Fibroblast of lung (primary cell): ENCODE data around the gene PTGFRN. TPM values are rescaled to one million over a fixed set of nuclear protein-coding genes. Genes with fewer than 3 reads are reported as not detected.

Experiments
- DNase-seq, 2 donors: peaks; one replicate each; pipeline versions ENCODE4 v3.0.0 to v3.0.0-alpha.2; 2010; ENCODE audit warnings: low read depth in 2 of 2
- H2AFZ ChIP-seq: 2 replicates; pipeline ENCODE4 v1.5.1; 2012; ENCODE audit warnings: low read length, control low read depth, inconsistent platforms
- H3K27ac ChIP-seq: 2 replicates; pipeline ENCODE4 v1.5.1; 2011; ENCODE audit warnings: low read length, control low read depth; ENCODE audit not compliant: insufficient read depth
- H3K27me3 ChIP-seq: 2 replicates; pipeline ENCODE4 v1.5.1; 2011; ENCODE audit warnings: mild to moderate bottlenecking, low read length; ENCODE audit not compliant: control insufficient read depth, insufficient read depth
- H3K36me3 ChIP-seq: 2 replicates; pipeline ENCODE4 v1.5.1; 2011; ENCODE audit warnings: low read length; ENCODE audit not compliant: control insufficient read depth, insufficient read depth
- H3K4me1 ChIP-seq: 2 replicates; pipeline ENCODE4 v1.5.1; 2011; ENCODE audit warnings: low read length; ENCODE audit not compliant: control insufficient read depth, insufficient read depth; ENCODE audit errors: extremely low read depth
- H3K4me2 ChIP-seq: 2 replicates; pipeline ENCODE4 v1.5.1; 2011; ENCODE audit warnings: low read length, control low read depth; ENCODE audit not compliant: insufficient read depth; ENCODE audit errors: extremely low read depth
- H3K4me3 ChIP-seq, 4 experiments: fragments of 200-600 bp in 1 of 4; sonication (generic) in 1 of 4; replicated peaks in 1 of 4; 2 replicates each; pipeline ENCODE4 v1.5.1; 2011 to 2016; ENCODE audit warnings: low read length in 4 of 4, low read depth in 3 of 4, mild to moderate bottlenecking in 3 of 4, control low read depth in 2 of 4, inconsistent platforms in 1 of 4, mixed read lengths in 1 of 4; ENCODE audit not compliant: insufficient read depth in 1 of 4; ENCODE audit errors: control extremely low read depth in 1 of 4
- H3K79me2 ChIP-seq: 2 replicates; pipeline ENCODE4 v1.5.1; 2012; ENCODE audit warnings: mild to moderate bottlenecking, low read length, inconsistent platforms; ENCODE audit not compliant: control insufficient read depth, insufficient read depth
- H3K9ac ChIP-seq: 2 replicates; pipeline ENCODE4 v1.5.1; 2011; ENCODE audit warnings: mild to moderate bottlenecking, low read length, control low read depth; ENCODE audit not compliant: insufficient read depth
- H3K9me3 ChIP-seq: 2 replicates; pipeline ENCODE4 v1.5.1; 2012; ENCODE audit warnings: low read depth, low read length; ENCODE audit not compliant: control insufficient read depth, insufficient read depth
- H4K20me1 ChIP-seq: 2 replicates; pipeline ENCODE4 v1.5.1; 2011; ENCODE audit warnings: low read length; ENCODE audit not compliant: control insufficient read depth, insufficient read depth; ENCODE audit errors: extremely low read depth
- EZH2 ChIP-seq: IDR thresholded peaks from 2 replicates; pipeline ENCODE4 v1.5.1; 2012; ENCODE audit warnings: low read length, control low read depth, mild to moderate bottlenecking; ENCODE audit errors: missing control alignments
- polyA plus RNA-seq, 2 donors: library from polyadenylated mRNA; depleted of rRNA in 1 of 2; stranded (reverse) in 1 of 2; unstranded in 1 of 2; fragments of >200 nt; gene quantifications; 2 replicates each; pipeline ENCODE4 v1.2.1, GENCODE V29; 2011 to 2012; ENCODE audit warnings: missing spikeins in 1 of 2
- total RNA-seq: library from RNA; depleted of rRNA; stranded (reverse); fragments of >200 nt; gene quantifications from 2 replicates; pipeline ENCODE4 v1.2.1, GENCODE V29; 2014
- TF ChIP-seq, protein P1 (sequence below), 2 donors: IDR thresholded peaks in 1 of 2; conservative IDR thresholded peaks in 1 of 2; 1 replicate in 1 of 2; 2 replicates in 1 of 2; pipeline ENCODE4 v1.5.1; 2011 to 2012; ENCODE audit warnings: low read length in 2 of 2, control low read depth in 1 of 2, inconsistent platforms in 1 of 2, low read depth in 1 of 2, mild to moderate bottlenecking in 1 of 2

Gene PTGFRN
- total and polyA plus RNA-seq, 2 donors (not counting 1 experiment from before 2014, with no cell fraction given) = 0.72 to 1.2 TPM

DNA sequence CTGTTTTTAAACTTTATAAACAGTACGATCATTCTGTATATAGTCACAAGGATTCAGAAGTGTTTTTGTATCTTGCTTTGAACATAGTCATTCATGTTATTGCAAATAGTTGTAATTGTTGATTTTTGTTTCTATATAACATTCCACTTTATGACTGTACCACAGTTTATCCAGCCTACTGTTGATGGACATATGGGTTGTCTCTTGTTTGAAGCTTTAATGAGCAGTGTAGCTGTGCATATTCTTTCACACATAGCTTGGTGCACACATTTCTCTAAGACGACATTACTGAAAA, 98.0 kb downstream of the PTGFRN start:
- no peaks in the 10 kb centered on the region for H3K4me1 ChIP-seq

DNA sequence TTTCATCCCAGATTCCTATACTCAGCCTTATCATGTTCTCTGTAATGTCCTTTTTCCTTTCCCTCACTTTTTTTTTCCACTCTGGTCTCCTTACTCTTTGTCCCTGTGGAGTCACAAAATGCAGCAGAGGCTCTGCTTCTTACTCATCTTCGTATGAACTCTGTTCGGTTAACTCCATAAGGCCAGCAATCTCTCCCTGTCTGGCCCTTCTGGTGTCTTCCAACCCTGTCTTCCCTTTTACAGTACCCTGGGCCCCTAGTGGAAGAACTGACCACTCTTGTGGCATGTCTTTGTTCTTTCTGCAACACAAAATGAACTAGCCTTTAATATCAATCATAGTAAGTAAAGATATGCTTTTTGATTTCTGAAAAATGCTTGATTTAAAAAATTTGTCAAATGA, 98.9 kb downstream of the PTGFRN start:
- H3K9me3 ChIP-seq = no peaks in the 10 kb centered on the region
- H3K4me1 ChIP-seq = no peaks in the 10 kb centered on the region
- no peaks in the 10 kb centered on the region for H3K79me2 ChIP-seq
- DNase-seq = no peak
- H3K4me2 ChIP-seq = no peak overlapping the region
- H3K27me3 ChIP-seq = no peaks in the 10 kb centered on the region
- H2AFZ ChIP-seq = no peak overlapping the region
- TF ChIP-seq, protein P1, sequence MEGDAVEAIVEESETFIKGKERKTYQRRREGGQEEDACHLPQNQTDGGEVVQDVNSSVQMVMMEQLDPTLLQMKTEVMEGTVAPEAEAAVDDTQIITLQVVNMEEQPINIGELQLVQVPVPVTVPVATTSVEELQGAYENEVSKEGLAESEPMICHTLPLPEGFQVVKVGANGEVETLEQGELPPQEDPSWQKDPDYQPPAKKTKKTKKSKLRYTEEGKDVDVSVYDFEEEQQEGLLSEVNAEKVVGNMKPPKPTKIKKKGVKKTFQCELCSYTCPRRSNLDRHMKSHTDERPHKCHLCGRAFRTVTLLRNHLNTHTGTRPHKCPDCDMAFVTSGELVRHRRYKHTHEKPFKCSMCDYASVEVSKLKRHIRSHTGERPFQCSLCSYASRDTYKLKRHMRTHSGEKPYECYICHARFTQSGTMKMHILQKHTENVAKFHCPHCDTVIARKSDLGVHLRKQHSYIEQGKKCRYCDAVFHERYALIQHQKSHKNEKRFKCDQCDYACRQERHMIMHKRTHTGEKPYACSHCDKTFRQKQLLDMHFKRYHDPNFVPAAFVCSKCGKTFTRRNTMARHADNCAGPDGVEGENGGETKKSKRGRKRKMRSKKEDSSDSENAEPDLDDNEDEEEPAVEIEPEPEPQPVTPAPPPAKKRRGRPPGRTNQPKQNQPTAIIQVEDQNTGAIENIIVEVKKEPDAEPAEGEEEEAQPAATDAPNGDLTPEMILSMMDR (conservative IDR thresholded peaks at IDR 0.05 in 1 of 2, IDR thresholded peaks at IDR 0.05 in 1 of 2; ENCODE audit: low read depth in 1 of 2, low read length in 2 of 2) = no peak
- no peak for TF ChIP-seq EZH2
- H3K9ac ChIP-seq = no peak overlapping the region
- H3K4me3 ChIP-seq = no peak overlapping the region
- no peaks in the 10 kb centered on the region for H4K20me1 ChIP-seq
- H3K27ac ChIP-seq = no peak overlapping the region
- H3K36me3 ChIP-seq = no peaks in the 10 kb centered on the region

More for the DNA sequence above, 98.0 kb downstream of the PTGFRN start:
- Histone ChIP-seq H3K4me3 (no peak overlapping the region), H3K27ac (no peak overlapping the region), H3K79me2 (no peaks in the 10 kb centered on the region), H2AFZ (no peak overlapping the region), H3K27me3 (no peaks in the 10 kb centered on the region), H4K20me1 (no peaks in the 10 kb centered on the region), H3K4me2 (no peak overlapping the region), H3K9ac (no peak overlapping the region), H3K9me3 (no peaks in the 10 kb centered on the region), H3K36me3 (no peaks in the 10 kb centered on the region)
- TF ChIP-seq, protein P1 (conservative IDR thresholded peaks at IDR 0.05 in 1 of 2, IDR thresholded peaks at IDR 0.05 in 1 of 2; ENCODE audit: low read depth in 1 of 2, low read length in 2 of 2) = no peak
- no peak for TF ChIP-seq EZH2
- DNase-seq = no peak

DNA sequence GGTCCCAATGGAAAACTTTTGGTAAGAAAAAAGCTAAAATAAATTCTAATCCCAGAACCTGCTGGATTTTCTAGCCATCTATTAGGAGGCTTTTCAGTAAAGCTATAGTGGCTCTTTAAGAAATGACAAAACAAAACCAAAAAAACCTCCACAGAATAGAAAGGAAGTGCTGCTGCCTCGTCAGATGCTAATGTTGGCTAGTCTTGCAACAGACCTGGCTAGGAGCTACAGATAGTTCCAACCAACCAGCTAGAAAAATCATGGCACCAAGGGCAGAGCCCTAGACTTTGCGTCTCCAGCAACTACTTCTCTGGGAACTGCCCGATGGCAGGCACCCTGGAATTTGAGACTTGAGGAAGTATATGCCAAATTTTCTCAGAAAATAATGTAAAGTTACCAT, 99.4 kb downstream of the PTGFRN start:
- Histone ChIP-seq H3K36me3 (no peaks in the 10 kb centered on the region), H2AFZ (no peak overlapping the region), H3K9me3 (no peaks in the 10 kb centered on the region), H3K4me2 (no peak overlapping the region), H3K79me2 (no peaks in the 10 kb centered on the region), H3K27me3 (no peaks in the 10 kb centered on the region), H3K27ac (no peak overlapping the region), H3K4me1 (no peaks in the 10 kb centered on the region), H4K20me1 (no peaks in the 10 kb centered on the region), H3K4me3 (no peak overlapping the region), H3K9ac (no peak overlapping the region)
- TF ChIP-seq, protein P1 (conservative IDR thresholded peaks at IDR 0.05 in 1 of 2, IDR thresholded peaks at IDR 0.05 in 1 of 2; ENCODE audit: low read depth in 1 of 2, low read length in 2 of 2) = no peak
- no peak for TF ChIP-seq EZH2
- DNase-seq = no peak
